ENCODE measurements around the gene ZDHHC5. TPM values are rescaled to one million over a fixed set of nuclear protein-coding genes. Genes with fewer than 3 reads are reported as not detected.

The ZDHHC5 gene
- total and polyA plus RNA-seq, 2 of the 13 experiments (the other 11 are each of a cell fraction or from before 2014, with no cell fraction given): 26.6 to 34.0 TPM

DNA sequence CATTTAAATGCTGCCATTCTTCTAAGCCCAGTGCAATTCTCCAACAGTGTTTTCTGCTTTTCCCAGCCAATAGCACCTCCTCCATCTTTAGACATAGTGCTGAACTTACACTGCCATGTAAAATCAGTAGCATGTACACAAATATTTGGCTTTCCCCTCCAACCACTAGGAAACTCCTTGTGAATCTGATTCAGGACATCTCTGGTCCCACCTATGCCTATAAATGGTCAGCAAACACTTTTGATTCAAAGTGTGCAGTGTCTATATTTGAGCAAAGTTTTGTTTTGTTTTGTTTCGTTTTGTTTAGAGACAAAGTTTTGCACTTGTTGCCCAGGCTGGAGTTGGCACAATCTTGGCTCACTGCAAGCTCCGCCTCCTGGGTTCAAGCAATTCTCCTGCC is 43.0 kb upstream of the ZDHHC5 start (continued):
- TF ChIP-seq, protein P1, sequence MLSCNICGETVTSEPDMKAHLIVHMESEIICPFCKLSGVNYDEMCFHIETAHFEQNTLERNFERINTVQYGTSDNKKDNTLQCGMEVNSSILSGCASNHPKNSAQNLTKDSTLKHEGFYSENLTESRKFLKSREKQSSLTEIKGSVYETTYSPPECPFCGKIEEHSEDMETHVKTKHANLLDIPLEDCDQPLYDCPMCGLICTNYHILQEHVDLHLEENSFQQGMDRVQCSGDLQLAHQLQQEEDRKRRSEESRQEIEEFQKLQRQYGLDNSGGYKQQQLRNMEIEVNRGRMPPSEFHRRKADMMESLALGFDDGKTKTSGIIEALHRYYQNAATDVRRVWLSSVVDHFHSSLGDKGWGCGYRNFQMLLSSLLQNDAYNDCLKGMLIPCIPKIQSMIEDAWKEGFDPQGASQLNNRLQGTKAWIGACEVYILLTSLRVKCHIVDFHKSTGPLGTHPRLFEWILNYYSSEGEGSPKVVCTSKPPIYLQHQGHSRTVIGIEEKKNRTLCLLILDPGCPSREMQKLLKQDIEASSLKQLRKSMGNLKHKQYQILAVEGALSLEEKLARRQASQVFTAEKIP (CRISPR knock-in tag; IDR thresholded peaks at IDR 0.05; ENCODE audit: borderline replicate concordance): no peak
- TF ChIP-seq HNRNPUL1 (IDR thresholded peaks at IDR 0.05; ENCODE audit: low read depth, low read length): no peak
- no peak for TF ChIP-seq SAP130 (CRISPR knock-in tag; IDR thresholded peaks at IDR 0.05; ENCODE audit: low read depth)
- TF ChIP-seq ZNF282 (IDR thresholded peaks at IDR 0.05; ENCODE audit: partially characterized antibody): no peak

DNA sequence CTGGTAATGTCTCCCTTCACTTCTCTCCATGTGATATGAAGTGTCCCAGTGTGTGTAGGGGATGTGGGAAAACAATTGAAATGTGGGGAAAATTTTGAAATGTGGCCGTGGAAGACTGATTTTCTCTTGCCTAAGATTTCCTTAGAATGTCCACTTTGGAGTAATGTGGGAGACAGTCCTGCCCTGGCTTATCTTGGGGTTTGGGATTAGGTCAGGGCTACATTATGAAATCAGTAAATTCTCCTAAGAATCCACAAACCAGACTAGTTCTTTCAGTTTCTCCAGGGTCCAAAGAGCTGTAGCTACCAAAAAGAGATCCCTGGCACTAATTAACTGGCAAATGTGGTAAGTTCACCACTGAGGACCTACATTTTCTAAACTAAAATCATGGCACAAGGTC is 41.0 kb upstream of the ZDHHC5 start:
- Histone ChIP-seq H3K4me1 (ENCODE audit: insufficient read depth, low read length) (peaks cover 23% of the 10 kb centered on the region), H3K27me3 (ENCODE audit: control insufficient read depth in 1 of 2, insufficient read depth in 2 of 2, low read length in 2 of 2) (no peaks in the 10 kb centered on the region), H3K79me2 (ENCODE audit: insufficient read depth, low read length) (no peaks in the 10 kb centered on the region), H2AFZ (ENCODE audit: low read length) (no peak overlapping the region), H3K36me3 (replicated peaks in 1 of 2; ENCODE audit: control insufficient read depth in 1 of 2, insufficient read depth in 2 of 2, low read length in 2 of 2) (no peaks in the 10 kb centered on the region), H3K9me3 (ENCODE audit: low read length) (no peaks in the 10 kb centered on the region), H3K4me2 (ENCODE audit: low read depth, low read length) (no peak overlapping the region), H4K20me1 (ENCODE audit: insufficient read depth, low read length) (no peaks in the 10 kb centered on the region), H3K9ac (ENCODE audit: insufficient read depth, low read depth, low read length) (no peak overlapping the region), H3K27ac (ENCODE audit: extremely low read length, insufficient read depth, low read length) (no peak overlapping the region), H3K4me3 (replicated peaks in 1 of 3; ENCODE audit: insufficient read depth in 1 of 3, low read depth in 2 of 3, low read length in 3 of 3) (no peak overlapping the region)
- ChIA-PET POLR2A (interaction anchor here (1.3 to 1.8 kb wide), 2 partner anchors 13 to 15 kb away, joined by 4 to 5 read pairs; no protein-coding TSS in a partner anchor), CTCF (ENCODE audit: low intra/inter-chr PET ratio, low total read pairs) (no interaction called here)
- in situ Hi-C loops (cut with HindIII; ENCODE audit: extremely low pct_ligation_motif_present, low pct_unique_long_range_greater_than_20kb) (no loop called here), intact Hi-C loops (cut with micrococcal nuclease; ENCODE audit: unreplicated experiment) (no loop called here)
- ATAC-seq (no peak; the same call in 2 of the 3 replicates), DNase-seq (ENCODE audit: low spot score) (no peak), FAIRE-seq (no peak)
- 0% methylated on average over 1 of the region's 1 CpG for WGBS (ENCODE audit: low lambda C conversion rate)
- no TSS peak for BruUV-seq (replicated peaks)
- TF ChIP-seq NFYB (CRISPR knock-in tag; IDR thresholded peaks at IDR 0.05) (no peak), NAIF1 (CRISPR knock-in tag; IDR thresholded peaks at IDR 0.05; ENCODE audit: borderline replicate concordance) (no peak), PCBP1 (IDR thresholded peaks at IDR 0.05; ENCODE audit: borderline replicate concordance, low read depth, low read length) (no peak), ZNF205 (CRISPR knock-in tag; IDR thresholded peaks at IDR 0.05) (no peak), ZNF839 (CRISPR knock-in tag; IDR thresholded peaks at IDR 0.05; ENCODE audit: borderline replicate concordance) (no peak), ETV6 (CRISPR knock-in tag; conservative IDR thresholded peaks at IDR 0.05) (no peak), REST (IDR thresholded peaks at IDR 0.05; ENCODE audit: borderline replicate concordance in 1 of 2, low read depth in 1 of 2, low read length in 2 of 2) (no peak), CREM (IDR thresholded peaks at IDR 0.05) (no peak), CREM (CRISPR knock-in tag; IDR thresholded peaks at IDR 0.05) (no peak), ZNF766 (CRISPR knock-in tag; IDR thresholded peaks at IDR 0.05; ENCODE audit: borderline replicate concordance) (no peak), ZFP36L1 (CRISPR knock-in tag; IDR thresholded peaks at IDR 0.05) (no peak)
- TF ChIP-seq, protein P2, sequence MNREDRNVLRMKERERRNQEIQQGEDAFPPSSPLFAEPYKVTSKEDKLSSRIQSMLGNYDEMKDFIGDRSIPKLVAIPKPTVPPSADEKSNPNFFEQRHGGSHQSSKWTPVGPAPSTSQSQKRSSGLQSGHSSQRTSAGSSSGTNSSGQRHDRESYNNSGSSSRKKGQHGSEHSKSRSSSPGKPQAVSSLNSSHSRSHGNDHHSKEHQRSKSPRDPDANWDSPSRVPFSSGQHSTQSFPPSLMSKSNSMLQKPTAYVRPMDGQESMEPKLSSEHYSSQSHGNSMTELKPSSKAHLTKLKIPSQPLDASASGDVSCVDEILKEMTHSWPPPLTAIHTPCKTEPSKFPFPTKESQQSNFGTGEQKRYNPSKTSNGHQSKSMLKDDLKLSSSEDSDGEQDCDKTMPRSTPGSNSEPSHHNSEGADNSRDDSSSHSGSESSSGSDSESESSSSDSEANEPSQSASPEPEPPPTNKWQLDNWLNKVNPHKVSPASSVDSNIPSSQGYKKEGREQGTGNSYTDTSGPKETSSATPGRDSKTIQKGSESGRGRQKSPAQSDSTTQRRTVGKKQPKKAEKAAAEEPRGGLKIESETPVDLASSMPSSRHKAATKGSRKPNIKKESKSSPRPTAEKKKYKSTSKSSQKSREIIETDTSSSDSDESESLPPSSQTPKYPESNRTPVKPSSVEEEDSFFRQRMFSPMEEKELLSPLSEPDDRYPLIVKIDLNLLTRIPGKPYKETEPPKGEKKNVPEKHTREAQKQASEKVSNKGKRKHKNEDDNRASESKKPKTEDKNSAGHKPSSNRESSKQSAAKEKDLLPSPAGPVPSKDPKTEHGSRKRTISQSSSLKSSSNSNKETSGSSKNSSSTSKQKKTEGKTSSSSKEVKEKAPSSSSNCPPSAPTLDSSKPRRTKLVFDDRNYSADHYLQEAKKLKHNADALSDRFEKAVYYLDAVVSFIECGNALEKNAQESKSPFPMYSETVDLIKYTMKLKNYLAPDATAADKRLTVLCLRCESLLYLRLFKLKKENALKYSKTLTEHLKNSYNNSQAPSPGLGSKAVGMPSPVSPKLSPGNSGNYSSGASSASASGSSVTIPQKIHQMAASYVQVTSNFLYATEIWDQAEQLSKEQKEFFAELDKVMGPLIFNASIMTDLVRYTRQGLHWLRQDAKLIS (CRISPR knock-in tag; IDR thresholded peaks at IDR 0.05): no peak
